HG03571 (cell line): ENCODE data around the gene KCNIP4.

Source experiments
- ATAC-seq: cut with Tn5 transposase; IDR thresholded peaks from one replicate; pipeline ENCODE4 v1.9.1; 2021; ENCODE audit not compliant: unreplicated experiment

The KCNIP4 gene

GRCh38 chr4:21474195-21474594 is 474.4 kb downstream of the KCNIP4 start:
- no peak for ATAC-seq

- ATAC-seq, result no peak
Measured at GRCh38 chr4:21470535-21470934, 478.0 kb downstream of the KCNIP4 start.

DNA sequence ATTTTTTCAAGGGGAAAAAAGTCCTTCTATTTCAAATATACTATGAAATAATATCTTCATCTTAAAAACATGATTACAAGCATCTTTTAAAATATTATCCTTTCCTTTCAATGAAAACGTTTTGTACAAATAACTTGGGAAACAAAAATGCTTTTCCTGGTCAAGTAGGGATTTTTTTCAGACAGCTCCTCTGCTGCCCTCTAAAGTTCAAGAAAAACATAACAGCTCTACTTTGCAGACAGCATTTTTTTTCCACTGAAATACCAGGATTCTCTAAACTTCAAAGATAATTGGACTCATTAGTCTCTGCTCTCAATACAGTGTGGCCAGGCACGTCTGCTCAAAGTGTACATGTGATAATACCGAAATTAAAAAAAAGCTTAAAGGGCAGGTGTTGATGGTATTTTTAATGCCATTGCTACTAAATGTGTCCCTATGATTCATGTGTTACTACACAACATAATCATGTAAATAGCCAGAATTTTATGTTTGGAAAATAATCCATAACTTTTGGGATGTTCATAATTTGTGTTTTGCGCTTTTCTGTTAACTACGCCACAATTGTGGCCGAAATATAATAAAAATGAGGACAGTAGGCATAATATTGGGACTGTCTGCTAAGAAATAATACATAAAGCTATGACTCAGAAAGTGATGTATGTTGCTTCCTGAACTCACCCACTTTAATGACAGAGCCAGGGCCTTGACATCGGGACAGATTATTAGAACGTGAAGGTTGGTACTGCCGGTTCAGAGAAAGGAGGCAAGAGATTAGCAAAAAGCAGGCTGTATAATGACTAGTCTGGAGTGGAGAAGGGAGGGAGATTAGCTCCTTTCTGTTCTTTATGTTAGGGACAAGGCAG is 478.9 kb downstream of the KCNIP4 start:
- no peak for ATAC-seq

GRCh38 chr4:21467551-21467950 is 481.0 kb downstream of the KCNIP4 start:
- no peak for ATAC-seq

GRCh38 chr4:21457086-21457840 is 491.3 kb downstream of the KCNIP4 start:
- ATAC-seq, result no peak

DNA sequence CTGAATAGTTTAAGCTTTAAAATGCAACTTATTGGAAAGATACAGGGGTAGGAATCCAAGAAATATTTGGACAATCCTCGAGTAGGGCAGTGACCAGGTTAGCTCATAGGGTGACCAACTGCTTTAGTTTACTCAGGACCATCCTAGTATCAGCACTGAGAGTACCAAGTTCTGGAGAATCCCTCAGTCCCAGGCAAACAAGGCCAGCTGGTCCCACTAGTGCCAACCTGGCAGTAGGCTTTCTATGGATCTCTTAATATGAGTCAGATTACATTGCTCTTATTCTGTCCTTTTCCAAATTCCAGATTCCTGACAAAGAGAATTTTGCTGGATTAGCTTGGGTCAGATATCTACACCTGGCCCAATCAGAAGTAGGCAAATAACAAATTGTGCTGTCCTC is 493.7 kb downstream of the KCNIP4 start:
- no peak for ATAC-seq

- no peak for ATAC-seq
Measured at GRCh38 chr4:21454201-21454600, 494.4 kb downstream of the KCNIP4 start.

DNA sequence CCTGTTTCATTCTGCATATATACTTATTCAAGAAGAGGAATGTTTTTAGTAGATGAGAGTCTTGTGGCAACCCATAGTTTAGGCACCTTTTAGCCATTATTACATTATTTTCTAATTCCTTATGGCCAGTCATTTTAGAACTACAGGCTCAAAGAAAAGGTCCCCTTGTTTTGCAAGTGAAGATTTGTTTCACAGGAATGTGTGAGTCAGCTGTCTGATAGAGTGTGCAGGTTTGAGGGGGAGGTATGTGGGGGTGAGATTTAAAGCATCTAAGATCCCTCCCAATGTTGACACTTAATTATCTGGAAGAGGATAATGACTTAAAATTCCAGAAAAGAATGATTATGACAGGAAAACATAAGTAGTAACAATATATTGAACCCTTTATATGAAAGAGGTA is 495.6 kb downstream of the KCNIP4 start:
- ATAC-seq, result no peak

GRCh38 chr4:21451032-21451431 is 497.5 kb downstream of the KCNIP4 start:
- ATAC-seq, result no peak

DNA sequence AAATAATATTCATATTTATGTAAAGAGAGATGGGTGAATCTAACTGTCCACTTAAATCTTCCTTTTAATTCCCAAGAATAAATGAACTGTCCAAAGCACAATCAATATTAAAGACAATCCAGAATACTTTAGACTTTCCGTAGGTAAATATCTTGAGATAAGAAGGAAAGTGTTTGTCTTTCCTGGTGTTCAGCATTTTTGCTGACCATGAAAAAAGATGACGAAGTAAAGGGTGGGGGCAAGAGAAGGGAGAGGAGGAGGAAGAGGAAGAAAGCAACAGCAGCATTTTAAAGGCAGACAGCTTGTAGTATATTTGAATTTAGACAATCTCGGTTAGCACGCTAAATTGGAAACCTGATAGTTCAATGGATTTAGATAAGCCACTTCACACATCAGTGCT is 498.2 kb downstream of the KCNIP4 start:
- ATAC-seq, result no peak

- no peak for ATAC-seq
Measured at GRCh38 chr4:21447301-21448054, 501.1 kb downstream of the KCNIP4 start.

DNA sequence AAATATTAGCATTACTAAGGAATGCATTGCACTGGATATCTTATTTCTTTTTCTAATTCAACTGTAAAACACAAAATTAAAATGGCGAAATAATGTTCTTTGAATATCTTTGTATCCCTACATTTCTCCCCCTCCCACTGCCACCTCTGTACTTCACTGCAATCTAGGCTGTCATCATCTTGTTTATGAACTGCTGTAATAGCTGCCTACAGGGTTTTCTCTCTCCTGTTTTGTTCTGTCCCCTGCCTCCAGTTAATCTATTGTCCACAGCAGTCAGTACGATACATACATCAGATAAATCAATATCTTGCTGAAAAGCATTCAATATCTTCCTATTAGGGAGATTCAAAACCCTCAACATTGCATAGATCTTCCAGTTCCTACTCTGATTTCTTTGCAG is 528.4 kb downstream of the KCNIP4 start:
- ATAC-seq, result no peak

DNA sequence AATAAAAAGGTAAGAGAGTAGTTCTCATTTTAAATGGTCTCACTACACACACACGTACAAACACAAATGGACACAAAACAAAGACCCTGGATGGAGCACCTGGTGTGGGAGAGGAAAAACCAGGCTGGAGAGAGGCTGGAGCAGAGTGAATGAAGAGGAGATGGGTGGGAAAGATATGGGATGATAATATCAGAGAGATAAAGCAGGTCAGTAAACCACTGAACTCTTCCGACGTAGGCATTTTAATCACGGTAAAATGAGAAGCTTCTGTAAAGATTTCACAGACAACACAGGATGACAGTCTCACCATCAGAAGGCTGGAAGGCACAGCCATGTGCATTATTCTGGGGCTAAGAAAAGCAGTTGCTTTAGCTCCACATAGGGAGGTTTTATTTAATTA is 532.8 kb downstream of the KCNIP4 start:
- no peak for ATAC-seq

- no peak for ATAC-seq
Measured at GRCh38 chr4:21413807-21414370, 534.7 kb downstream of the KCNIP4 start.

- ATAC-seq, result no peak
Measured at GRCh38 chr4:21411086-21411485, 537.5 kb downstream of the KCNIP4 start.

DNA sequence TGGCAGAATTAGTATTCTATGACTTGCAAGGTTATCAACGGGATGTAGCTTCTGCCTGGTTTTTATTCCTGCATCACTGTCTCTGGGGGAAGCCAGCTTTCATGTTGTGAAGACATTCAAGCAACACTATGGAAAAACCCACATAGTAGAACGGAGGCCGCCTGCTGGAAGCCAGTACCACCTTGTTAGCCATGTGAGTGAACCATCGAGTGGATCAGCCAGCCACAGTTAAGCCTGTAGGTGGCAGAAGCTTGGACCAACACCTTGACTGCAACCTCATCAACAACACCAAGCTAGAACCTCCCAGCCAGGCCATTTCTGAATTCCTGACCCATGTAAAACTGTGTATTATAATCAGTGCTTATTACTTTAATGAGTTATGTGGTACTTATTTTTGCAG is 538.2 kb downstream of the KCNIP4 start:
- no peak for ATAC-seq

GRCh38 chr4:21387683-21388082 is 560.9 kb downstream of the KCNIP4 start:
- no peak for ATAC-seq

GRCh38 chr4:21386166-21386780 is 562.3 kb downstream of the KCNIP4 start:
- no peak for ATAC-seq

- no peak for ATAC-seq
Measured at GRCh38 chr4:21385706-21386105, 562.9 kb downstream of the KCNIP4 start.

DNA sequence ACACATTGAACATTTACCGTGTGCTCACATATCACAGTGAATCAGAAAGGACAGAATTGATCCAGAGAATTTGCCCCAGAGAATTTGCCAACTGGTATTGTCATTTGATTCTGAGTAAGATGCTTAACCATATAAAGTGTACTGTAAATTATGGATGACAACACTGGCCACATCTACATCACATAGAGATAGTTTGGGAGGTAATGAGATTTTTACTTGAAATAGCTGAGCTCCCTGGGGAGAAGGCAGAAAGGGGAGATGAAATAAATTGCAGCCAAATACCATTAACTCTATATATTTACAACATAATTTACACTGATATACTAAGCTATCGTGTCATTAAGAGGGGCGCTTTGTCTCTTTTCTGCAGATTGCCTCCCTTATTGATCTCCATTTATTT is 564.0 kb downstream of the KCNIP4 start:
- ATAC-seq, result no peak

DNA sequence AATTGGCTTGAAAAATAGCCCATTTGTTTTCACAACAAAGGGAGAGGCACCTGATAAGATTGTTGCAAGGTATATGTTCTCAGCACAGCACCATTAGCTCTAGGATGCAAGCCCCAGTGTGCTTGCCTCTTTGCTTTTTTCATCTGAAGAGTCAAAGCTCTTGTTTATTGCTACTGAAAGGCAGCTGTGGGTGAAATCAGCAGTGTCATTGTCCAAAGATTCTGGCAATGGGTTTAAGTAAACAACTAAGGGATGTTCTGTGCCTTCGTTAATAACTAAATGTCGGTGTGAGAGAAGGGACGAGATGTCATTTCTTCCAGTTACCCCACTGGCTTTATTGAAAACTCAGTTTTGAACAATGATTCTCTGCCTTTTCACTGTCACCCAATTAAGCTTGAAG is 567.7 kb downstream of the KCNIP4 start:
- ATAC-seq, result no peak
